GM23338 (cell line): ENCODE data around the gene BCAP31. TPM values are rescaled to one million over a fixed set of nuclear protein-coding genes. Genes with fewer than 3 reads are reported as not detected.
"Not testable (repeated sequence)": the region's sequence is repeated elsewhere in the genome, so short reads cannot be mapped to it uniquely, and the experiment has no call there.

Source experiments
- ATAC-seq: fragments of 200-7000 bp; cut with Tn5 transposase; 3 replicates; pipeline ENCODE4 v1.9.1; 2020
- DNase-seq: peaks from one replicate; pipeline ENCODE4 v3.0.0-alpha.2; 2015; ENCODE audit warnings: low spot score
- H2AFZ ChIP-seq: fragments of 200-600 bp; sonication (generic); 2 replicates; pipeline ENCODE4 v1.8.0; 2016; ENCODE audit warnings: antibody characterized with exemption, mild to moderate bottlenecking, moderate library complexity
- H3F3A ChIP-seq: fragments of 200-600 bp; sonication (generic); replicated peaks from 2 replicates; pipeline ENCODE4 v1.8.0; 2017; ENCODE audit warnings: antibody characterized with exemption, mixed run types, low read depth
- H3K27ac ChIP-seq: fragments of 200-600 bp; sonication (generic); 2 replicates; pipeline ENCODE4 v1.6.1; 2016; ENCODE audit warnings: low read depth
- H3K27me3 ChIP-seq: fragments of 200-600 bp; sonication (generic); 2 replicates; pipeline ENCODE4 v1.8.0; 2016; ENCODE audit warnings: mild to moderate bottlenecking, mixed run types, moderate library complexity; ENCODE audit not compliant: insufficient read depth
- H3K36me3 ChIP-seq: fragments of 200-600 bp; sonication (generic); 2 replicates; pipeline ENCODE4 v1.8.0; 2016; ENCODE audit warnings: mild to moderate bottlenecking; ENCODE audit not compliant: insufficient read depth
- H3K4me1 ChIP-seq: fragments of 200-600 bp; sonication (generic); 2 replicates; pipeline ENCODE4 v1.8.0; 2016; ENCODE audit warnings: mild to moderate bottlenecking, moderate library complexity; ENCODE audit not compliant: insufficient read depth
- H3K4me2 ChIP-seq: fragments of 200-600 bp; sonication (generic); 2 replicates; pipeline ENCODE4 v1.7.1; 2017; ENCODE audit warnings: mixed run types
- H3K4me3 ChIP-seq: fragments of 200-600 bp; sonication (generic); 2 replicates; pipeline ENCODE4 v1.6.1; 2016; ENCODE audit warnings: mixed run types
- H3K79me2 ChIP-seq: fragments of 200-600 bp; sonication (generic); replicated peaks from 2 replicates; pipeline ENCODE4 v1.8.0; 2017; ENCODE audit warnings: mild to moderate bottlenecking; ENCODE audit not compliant: insufficient read depth
- H3K9me2 ChIP-seq: fragments of 200-600 bp; sonication (generic); 2 replicates; pipeline ENCODE4 v1.8.0; 2017; ENCODE audit not compliant: insufficient read depth
- H4K20me1 ChIP-seq: fragments of 200-600 bp; sonication (generic); replicated peaks from 2 replicates; pipeline ENCODE4 v1.8.0; 2017; ENCODE audit warnings: mild to moderate bottlenecking; ENCODE audit not compliant: insufficient read depth
- H3K27ac Mint-ChIP-seq: 2 replicates; pipeline ENCODE4 v1.8.0; 2020; ENCODE audit warnings: inconsistent platforms, mild to moderate bottlenecking, moderate library complexity, mixed read lengths
- H3K27me3 Mint-ChIP-seq: 3 replicates; pipeline ENCODE4 v1.8.0; 2022; ENCODE audit warnings: low read depth, mild to moderate bottlenecking, moderate library complexity, mixed read lengths, inconsistent platforms; ENCODE audit not compliant: insufficient read depth, poor library complexity
- H3K36me3 Mint-ChIP-seq: 3 replicates; pipeline ENCODE4 v1.8.0; 2021; ENCODE audit warnings: low read depth, mild to moderate bottlenecking, inconsistent platforms, moderate library complexity, mixed read lengths
- H3K4me1 Mint-ChIP-seq: 3 replicates; pipeline ENCODE4 v1.8.0; 2020; ENCODE audit warnings: mild to moderate bottlenecking, inconsistent platforms, mixed read lengths
- H3K4me3 Mint-ChIP-seq: 3 replicates; pipeline ENCODE4 v1.8.0; 2021; ENCODE audit warnings: moderate library complexity, mild to moderate bottlenecking, inconsistent platforms, mixed read lengths
- H3K9me3 Mint-ChIP-seq: 3 replicates; pipeline ENCODE4 v1.8.0; 2020; ENCODE audit warnings: moderate library complexity, mild to moderate bottlenecking, inconsistent platforms, mixed read lengths
- EZH2phosphoT487 ChIP-seq: fragments of 200-600 bp; sonication (generic); IDR thresholded peaks from one replicate; pipeline ENCODE4 v1.8.1; 2018; ENCODE audit warnings: antibody characterized with exemption; ENCODE audit not compliant: unreplicated experiment
- JUNB ChIP-seq: IDR thresholded peaks from one replicate; pipeline ENCODE4 v1.6.1; 2016; ENCODE audit warnings: antibody characterized with exemption; ENCODE audit not compliant: unreplicated experiment
- NANOG ChIP-seq: IDR thresholded peaks from 2 replicates; pipeline ENCODE4 v1.6.1; 2016; ENCODE audit warnings: antibody characterized with exemption, borderline replicate concordance
- POLR2AphosphoS5 ChIP-seq: IDR thresholded peaks from 2 replicates; pipeline ENCODE4 v1.6.1; 2016; ENCODE audit warnings: antibody characterized with exemption, low read depth
- polyA plus RNA-seq: library from polyadenylated mRNA; unstranded; fragments of >200 nt; fragmentation: Nextera tagmentation; extraction: Ambion mirVana; gene quantifications from 2 replicates; pipeline ENCODE4 v1.2.1, GENCODE V29; 2016
- total RNA-seq: library from RNA; depleted of rRNA; stranded (reverse); fragments of >200 nt; shearing (Covaris generic); gene quantifications from 2 replicates; pipeline ENCODE4 v1.2.3, GENCODE V29; 2014
- TF ChIP-seq, protein P1 (sequence below): IDR thresholded peaks from one replicate; pipeline ENCODE4 v1.6.1; 2018; ENCODE audit warnings: antibody characterized with exemption; ENCODE audit not compliant: unreplicated experiment

BCAP31 gene
- total and polyA plus RNA-seq, 2 experiments from 2014 or later, result 85.0 to 145 TPM

DNA sequence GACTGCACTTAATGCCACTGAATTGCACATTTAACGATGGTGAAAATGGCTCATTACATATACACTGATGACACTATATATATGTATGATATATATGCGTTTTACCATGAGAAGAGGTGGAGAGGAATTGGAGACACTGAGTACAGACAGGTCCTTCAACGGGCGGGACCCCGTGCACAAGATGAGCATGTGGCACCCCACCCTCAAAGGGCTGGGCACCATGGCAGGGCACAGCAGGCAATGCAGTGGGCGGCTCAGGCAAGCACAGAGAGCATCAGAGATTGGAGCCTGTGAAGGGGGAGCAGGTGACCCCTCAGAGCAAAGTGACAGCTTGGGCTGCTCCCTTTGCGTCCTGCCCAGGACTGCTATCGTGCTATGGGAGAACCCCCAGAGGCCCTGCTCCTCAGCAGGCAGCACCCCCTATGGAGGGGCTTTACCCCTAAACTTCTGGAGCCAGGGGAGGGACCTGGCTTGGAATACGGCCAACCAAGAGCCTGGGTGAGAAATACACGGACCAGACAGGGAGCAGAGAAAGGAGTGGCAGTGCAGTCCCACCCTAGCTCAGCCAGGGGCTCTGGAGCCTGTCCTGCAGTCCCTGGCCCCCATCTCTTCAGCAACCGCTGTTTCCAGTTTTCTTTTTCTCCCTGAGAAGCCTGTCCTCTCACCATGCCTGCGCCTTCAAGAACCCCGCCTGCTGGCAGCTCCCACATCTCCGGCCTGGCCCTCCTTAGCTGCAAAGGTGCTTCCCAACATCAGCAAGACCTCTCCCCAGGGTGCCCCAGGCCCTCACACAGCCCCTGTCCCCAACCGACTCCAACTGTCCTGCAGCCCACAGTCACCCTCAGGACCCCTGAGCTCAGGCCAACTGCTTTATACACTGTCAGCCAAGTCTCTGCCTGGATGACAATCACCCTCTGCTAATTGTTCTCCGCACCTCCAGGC is 26.0 kb downstream of the BCAP31 start:
- H3K4me1 Mint-ChIP-seq, result peaks cover 3% of the 10 kb centered on the region; the same call in 1 of the 3 replicates
- H3K79me2 ChIP-seq, result no peaks in the 10 kb centered on the region
- H3K4me2 ChIP-seq, result no peak overlapping the region
- no peak overlapping the region for H2AFZ ChIP-seq
- peaks cover 9% of the 10 kb centered on the region for H3K27me3 Mint-ChIP-seq
- no peak overlapping the region for H3K27ac ChIP-seq
- no peaks in the 10 kb centered on the region for H4K20me1 ChIP-seq
- H3K9me2 ChIP-seq, result no peaks in the 10 kb centered on the region
- H3K36me3 Mint-ChIP-seq, result peaks cover 31% of the 10 kb centered on the region; the same call in 2 of the 3 replicates
- H3K9me3 Mint-ChIP-seq, result peaks cover 3% of the 10 kb centered on the region; the same call in 1 of the 3 replicates
- ATAC-seq (no peak; the same call in 2 of the 3 replicates), DNase-seq (no peak)
- no peaks in the 10 kb centered on the region for H3K27me3 ChIP-seq
- H3K4me1 ChIP-seq, result no peaks in the 10 kb centered on the region
- H3K27ac Mint-ChIP-seq, result no peak overlapping the region; the same call in none of the 2 replicates
- H3K4me3 Mint-ChIP-seq, result no peak overlapping the region
- H3K4me3 ChIP-seq, result no peak overlapping the region
- no peak for TF ChIP-seq JUNB
- no peak for TF ChIP-seq NANOG
- no peak for TF ChIP-seq EZH2phosphoT487
- TF ChIP-seq POLR2AphosphoS5, result no peak
- TF ChIP-seq, protein P1, sequence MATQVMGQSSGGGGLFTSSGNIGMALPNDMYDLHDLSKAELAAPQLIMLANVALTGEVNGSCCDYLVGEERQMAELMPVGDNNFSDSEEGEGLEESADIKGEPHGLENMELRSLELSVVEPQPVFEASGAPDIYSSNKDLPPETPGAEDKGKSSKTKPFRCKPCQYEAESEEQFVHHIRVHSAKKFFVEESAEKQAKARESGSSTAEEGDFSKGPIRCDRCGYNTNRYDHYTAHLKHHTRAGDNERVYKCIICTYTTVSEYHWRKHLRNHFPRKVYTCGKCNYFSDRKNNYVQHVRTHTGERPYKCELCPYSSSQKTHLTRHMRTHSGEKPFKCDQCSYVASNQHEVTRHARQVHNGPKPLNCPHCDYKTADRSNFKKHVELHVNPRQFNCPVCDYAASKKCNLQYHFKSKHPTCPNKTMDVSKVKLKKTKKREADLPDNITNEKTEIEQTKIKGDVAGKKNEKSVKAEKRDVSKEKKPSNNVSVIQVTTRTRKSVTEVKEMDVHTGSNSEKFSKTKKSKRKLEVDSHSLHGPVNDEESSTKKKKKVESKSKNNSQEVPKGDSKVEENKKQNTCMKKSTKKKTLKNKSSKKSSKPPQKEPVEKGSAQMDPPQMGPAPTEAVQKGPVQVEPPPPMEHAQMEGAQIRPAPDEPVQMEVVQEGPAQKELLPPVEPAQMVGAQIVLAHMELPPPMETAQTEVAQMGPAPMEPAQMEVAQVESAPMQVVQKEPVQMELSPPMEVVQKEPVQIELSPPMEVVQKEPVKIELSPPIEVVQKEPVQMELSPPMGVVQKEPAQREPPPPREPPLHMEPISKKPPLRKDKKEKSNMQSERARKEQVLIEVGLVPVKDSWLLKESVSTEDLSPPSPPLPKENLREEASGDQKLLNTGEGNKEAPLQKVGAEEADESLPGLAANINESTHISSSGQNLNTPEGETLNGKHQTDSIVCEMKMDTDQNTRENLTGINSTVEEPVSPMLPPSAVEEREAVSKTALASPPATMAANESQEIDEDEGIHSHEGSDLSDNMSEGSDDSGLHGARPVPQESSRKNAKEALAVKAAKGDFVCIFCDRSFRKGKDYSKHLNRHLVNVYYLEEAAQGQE, result no peak
- no peaks in the 10 kb centered on the region for H3K36me3 ChIP-seq
- H3F3A ChIP-seq, result no peaks in the 10 kb centered on the region

DNA sequence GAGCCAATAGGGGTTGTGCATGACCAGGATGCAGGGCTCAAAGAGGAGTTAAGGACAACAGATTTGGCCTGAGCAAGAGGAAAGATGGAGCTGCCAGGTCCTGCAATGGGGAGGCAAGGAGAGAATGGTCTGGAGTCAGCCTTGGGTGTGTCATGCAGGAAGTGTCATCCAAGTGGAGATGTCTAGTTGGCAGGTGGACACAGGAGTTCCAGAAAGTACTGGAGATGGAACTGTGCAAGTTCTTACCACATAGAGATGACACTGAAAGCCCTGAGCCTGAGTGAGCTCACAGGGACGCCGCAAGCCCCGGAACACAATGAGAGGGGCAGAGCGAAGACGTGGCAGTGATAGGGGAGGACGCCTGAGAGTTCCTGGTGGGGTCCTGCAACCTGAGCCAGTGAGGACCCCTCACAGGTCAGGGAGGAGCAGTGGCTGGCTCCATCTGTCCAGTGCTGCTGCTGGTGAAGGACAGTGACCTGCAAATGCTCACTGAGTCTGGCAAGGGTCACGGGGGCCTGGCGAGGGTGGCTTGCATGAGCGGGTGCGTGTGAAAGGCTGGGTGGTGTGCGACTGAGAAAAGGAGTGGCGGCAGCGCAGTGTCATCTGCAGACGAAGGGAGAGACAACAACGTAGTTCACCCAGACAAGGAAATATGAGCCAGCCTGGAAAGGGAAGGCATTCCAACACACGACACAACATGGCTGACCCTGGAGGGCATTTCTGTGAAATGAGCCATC is 27.0 kb downstream of the BCAP31 start:
- not testable (repeated sequence) for H3K4me2 ChIP-seq, H2AFZ ChIP-seq, H3F3A ChIP-seq, H3K36me3 ChIP-seq, ATAC-seq, H3K9me3 Mint-ChIP-seq, H3K9me2 ChIP-seq, H3K27me3 Mint-ChIP-seq, H3K4me3 Mint-ChIP-seq, H3K27me3 ChIP-seq, H4K20me1 ChIP-seq, H3K4me1 ChIP-seq, H3K79me2 ChIP-seq, H3K27ac ChIP-seq, DNase-seq, H3K4me3 ChIP-seq, H3K4me1 Mint-ChIP-seq
- H3K36me3 Mint-ChIP-seq, result peaks cover 28% of the 10 kb centered on the region; the same call in 2 of the 3 replicates
- H3K27ac Mint-ChIP-seq, result peak overlapping the region; percentile 51; the same call in 1 of the 2 replicates
